Activated CD4-positive, CD25-positive, alpha-beta regulatory T cell treated with anti-CD3 and anti-CD28 coated beads, Interleukin-2, amount 50 U/mL, for 24 hours (primary cell): Measurements from ENCODE around the gene ASPSCR1.

Source experiments
- ATAC-seq, 2 donors: fragments of 150-1000 bp; cut with Tn5 transposase; one replicate each; pipeline ENCODE4 v1.10.0; 2021; ENCODE audit warnings: mild to moderate bottlenecking in 1 of 2, moderate library complexity in 1 of 2

The ASPSCR1 gene

GRCh38 chr17:81977211-81977808 is at the start of gene ASPSCR1:
TSS of gene ASPSCR1 (plus strand) at chr17:81977629. CDS start at chr17:81977647, 18 bp downstream.
- peak; percentile 89 for ATAC-seq

GRCh38 chr17:81927653-81928543 is 49.5 kb upstream of the ASPSCR1 start, which contains the start of gene MAFG:
TSS of gene MAFG (minus strand) at chr17:81927735. CDS start at chr17:81923185, 4,550 bp downstream.
- peak; percentile 69 to 70 for ATAC-seq

- no peak for ATAC-seq
Measured at GRCh38 chr17:81928544-81929252, 48.7 kb upstream of the ASPSCR1 start.

- no peak for ATAC-seq
Measured at GRCh38 chr17:81929253-81930141, 47.9 kb upstream of the ASPSCR1 start.

- ATAC-seq: no peak
Measured at GRCh38 chr17:81930142-81931125, 47.0 kb upstream of the ASPSCR1 start.

GRCh38 chr17:81931189-81931556 is 46.3 kb upstream of the ASPSCR1 start:
- no peak for ATAC-seq

- no peak for ATAC-seq
Measured at GRCh38 chr17:81931557-81932332, 45.7 kb upstream of the ASPSCR1 start.

GRCh38 chr17:81932333-81932983 is 45.0 kb upstream of the ASPSCR1 start:
- no peak for ATAC-seq

GRCh38 chr17:81933178-81933699 is 44.2 kb upstream of the ASPSCR1 start:
- ATAC-seq: no peak

GRCh38 chr17:81934098-81934757 is 43.2 kb upstream of the ASPSCR1 start:
- no peak for ATAC-seq

GRCh38 chr17:81934850-81935708 is 42.4 kb upstream of the ASPSCR1 start:
- ATAC-seq: no peak

- no peak for ATAC-seq
Measured at GRCh38 chr17:81935709-81936084, 41.7 kb upstream of the ASPSCR1 start.

- no peak for ATAC-seq
Measured at GRCh38 chr17:81939218-81939617, 38.2 kb upstream of the ASPSCR1 start.

GRCh38 chr17:81939881-81940385 is 37.5 kb upstream of the ASPSCR1 start:
- ATAC-seq: no peak

- no peak for ATAC-seq
Measured at GRCh38 chr17:81940538-81941483, 36.6 kb upstream of the ASPSCR1 start.

GRCh38 chr17:81941484-81942166 is 35.8 kb upstream of the ASPSCR1 start:
- no peak for ATAC-seq
